Skeletal muscle satellite cell (primary cell): Measurements from ENCODE around the gene ADTRP.
A peak's percentile ranks its signal among the peaks of the same experiment; 100 is the strongest.

Experiments
- H3K27me3 ChIP-seq: 2 replicates; pipeline ENCODE4 v1.7.0; 2013; ENCODE audit warnings: low read length; ENCODE audit not compliant: control insufficient read depth, insufficient read depth
- H3K36me3 ChIP-seq: 2 replicates; pipeline ENCODE4 v1.7.0; 2013; ENCODE audit warnings: mild to moderate bottlenecking, control low read depth, low read length; ENCODE audit not compliant: insufficient read depth
- H3K4me1 ChIP-seq: 2 replicates; pipeline ENCODE4 v1.7.0; 2013; ENCODE audit warnings: low read length; ENCODE audit not compliant: control insufficient read depth, insufficient read depth
- H3K4me2 ChIP-seq: 2 replicates; pipeline ENCODE4 v1.7.0; 2013; ENCODE audit warnings: mild to moderate bottlenecking, low read length
- H3K4me3 ChIP-seq: 2 replicates; pipeline ENCODE4 v1.7.0; 2013; ENCODE audit warnings: low read length
- H3K9ac ChIP-seq: 2 replicates; pipeline ENCODE4 v1.7.0; 2013; ENCODE audit warnings: mild to moderate bottlenecking, low read depth, low read length, moderate library complexity
- H3K9me3 ChIP-seq: replicated peaks from 2 replicates; pipeline ENCODE4 v1.7.0; 2013; ENCODE audit warnings: mild to moderate bottlenecking, control low read depth, low read length

ADTRP gene

DNA sequence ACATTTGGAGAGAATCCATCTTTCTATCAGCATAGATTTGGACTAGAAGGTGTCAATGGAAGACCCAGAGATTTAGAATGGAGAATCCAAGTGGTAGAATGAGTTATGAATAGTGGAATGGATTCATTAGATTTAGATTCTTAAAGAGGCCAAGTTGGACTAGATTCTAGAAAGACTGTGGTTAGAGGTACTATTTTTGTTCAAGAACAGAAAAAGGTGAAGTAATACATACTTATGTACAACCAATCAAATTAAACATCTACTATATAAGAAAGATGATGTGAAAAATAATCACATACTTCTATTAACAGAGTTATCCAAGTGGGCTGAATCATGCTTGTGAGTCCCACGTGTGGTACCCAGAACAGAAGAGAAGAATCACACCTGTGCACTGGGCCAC is 33.8 kb upstream of the ADTRP start:
- Histone ChIP-seq H3K36me3 (no peaks in the 10 kb centered on the region), H3K9me3 (no peaks in the 10 kb centered on the region), H3K4me1 (peaks cover 28% of the 10 kb centered on the region), H3K27me3 (no peaks in the 10 kb centered on the region), H3K4me3 (no peak overlapping the region), H3K9ac (no peak overlapping the region), H3K4me2 (no peak overlapping the region)

DNA sequence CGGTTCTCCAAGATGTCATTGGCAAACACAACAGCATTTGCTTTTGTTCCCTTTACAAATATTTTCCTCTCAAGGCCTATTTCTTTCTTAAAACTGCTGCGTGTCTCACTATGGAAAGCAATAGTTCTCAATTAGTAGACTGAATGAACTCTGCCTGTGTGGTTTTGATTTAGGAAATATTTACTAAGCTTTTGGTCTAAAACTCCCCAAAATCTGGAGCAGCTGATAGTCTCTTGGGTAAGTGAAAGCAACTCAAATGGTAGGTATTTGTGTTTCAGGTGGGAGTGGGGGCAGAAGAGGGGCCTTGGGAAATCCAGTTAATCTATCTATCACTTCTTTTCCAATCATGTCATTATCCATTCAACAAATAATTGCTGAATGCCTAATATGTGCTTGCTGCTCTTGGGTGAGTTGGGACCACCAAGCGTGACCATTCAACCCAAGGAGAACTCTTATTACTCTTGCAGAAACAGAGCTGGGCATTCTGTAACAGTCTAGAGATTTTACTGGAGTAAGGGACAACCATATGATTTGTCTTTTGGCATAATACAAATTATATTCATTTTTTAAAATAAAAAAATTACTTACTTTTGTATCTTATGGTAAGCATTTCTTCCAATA is 33.2 kb upstream of the ADTRP start:
- H3K9me3 ChIP-seq: no peaks in the 10 kb centered on the region
- no peak overlapping the region for H3K4me2 ChIP-seq
- H3K36me3 ChIP-seq: no peaks in the 10 kb centered on the region
- H3K27me3 ChIP-seq: no peaks in the 10 kb centered on the region
- no peak overlapping the region for H3K4me3 ChIP-seq
- no peak overlapping the region for H3K9ac ChIP-seq
- H3K4me1 ChIP-seq: peaks cover 28% of the 10 kb centered on the region

DNA sequence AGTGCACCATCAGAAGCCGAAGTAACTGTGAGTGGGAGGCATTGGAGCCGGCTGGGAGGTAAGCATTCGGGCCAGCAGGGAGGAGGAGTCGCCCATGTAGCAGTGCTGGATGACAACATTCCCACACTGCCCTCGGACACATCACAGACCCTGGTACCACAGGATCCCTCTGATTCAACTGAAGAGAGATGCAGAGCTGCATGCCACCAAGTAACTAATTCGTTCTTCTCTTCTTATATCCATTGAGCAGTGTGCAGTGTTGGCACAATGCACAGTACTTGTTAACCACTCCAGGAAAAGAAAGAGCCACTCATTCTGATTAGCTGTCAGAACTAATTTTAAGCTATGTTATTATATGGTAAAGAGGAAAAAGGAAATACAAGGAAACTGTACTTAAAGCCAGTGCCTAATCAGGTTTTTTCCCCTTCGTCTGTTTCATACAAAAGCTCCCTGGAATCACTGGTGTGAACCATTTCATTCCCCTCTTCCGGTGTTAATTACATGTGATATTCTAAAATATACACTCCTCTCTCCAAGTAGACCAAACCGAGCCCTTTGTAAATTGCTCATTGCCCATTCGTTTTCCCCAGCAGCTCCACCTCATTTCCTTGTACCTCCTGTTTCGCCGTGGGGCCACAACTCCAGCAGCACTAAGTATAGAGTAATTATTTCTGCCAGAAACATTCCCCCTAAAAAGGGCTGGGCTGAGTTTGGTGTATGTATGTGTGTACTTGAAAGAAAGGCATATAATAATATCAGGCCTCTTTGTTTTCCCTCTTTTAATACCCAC is 32.4 kb upstream of the ADTRP start:
- Histone ChIP-seq H3K4me1 (peaks cover 28% of the 10 kb centered on the region), H3K27me3 (no peaks in the 10 kb centered on the region), H3K4me2 (peak overlapping the region; percentile 11), H3K36me3 (no peaks in the 10 kb centered on the region), H3K9me3 (no peaks in the 10 kb centered on the region), H3K9ac (no peak overlapping the region), H3K4me3 (no peak overlapping the region)

DNA sequence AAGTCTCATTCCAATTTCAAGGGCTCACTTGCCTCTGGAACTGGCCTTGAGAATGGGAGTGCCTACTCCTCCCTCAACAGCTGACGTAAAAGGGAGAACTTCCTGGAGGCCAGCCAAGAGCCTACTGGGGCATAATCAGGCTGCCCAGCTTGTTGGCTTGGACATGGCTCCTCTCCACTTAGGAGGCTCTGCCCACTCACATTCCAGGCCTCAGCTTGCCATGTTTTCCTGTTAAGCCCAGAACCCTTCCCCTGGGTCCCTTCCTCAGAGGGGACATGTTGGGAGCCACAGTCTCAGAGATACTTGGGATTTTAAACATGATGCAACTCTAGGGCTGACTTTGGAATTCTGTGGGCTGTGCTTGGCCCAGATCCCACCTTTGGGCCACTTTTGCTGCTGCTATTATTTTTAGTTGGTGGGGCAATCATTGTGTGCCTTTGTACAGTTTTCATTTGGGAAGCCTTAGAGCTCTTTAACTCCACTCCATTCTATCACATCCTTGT is 31.5 kb upstream of the ADTRP start:
- no peak overlapping the region for H3K4me2 ChIP-seq
- H3K4me3 ChIP-seq: no peak overlapping the region
- no peaks in the 10 kb centered on the region for H3K27me3 ChIP-seq
- no peaks in the 10 kb centered on the region for H3K9me3 ChIP-seq
- no peaks in the 10 kb centered on the region for H3K36me3 ChIP-seq
- no peak overlapping the region for H3K9ac ChIP-seq
- peaks cover 19% of the 10 kb centered on the region for H3K4me1 ChIP-seq

DNA sequence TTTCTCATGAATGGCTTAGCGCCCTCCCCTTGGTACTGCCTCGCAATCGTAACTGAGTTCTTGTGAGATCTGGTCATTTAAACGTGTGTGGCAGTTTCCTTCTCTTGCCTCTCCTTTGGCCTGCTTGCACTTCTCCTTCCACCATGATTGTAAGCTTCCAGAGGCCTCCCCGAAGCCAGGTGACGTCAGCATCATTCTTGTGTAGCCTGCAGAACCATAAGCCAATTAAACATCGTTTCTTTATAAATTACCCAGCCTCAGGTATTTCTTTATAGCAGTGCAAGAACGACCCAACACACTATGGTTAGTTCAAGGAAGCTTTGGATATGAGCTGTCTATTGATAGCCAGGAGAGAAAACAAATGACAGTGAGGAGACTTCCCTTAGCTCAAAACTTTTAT is 29.5 kb upstream of the ADTRP start:
- Histone ChIP-seq H3K27me3 (no peaks in the 10 kb centered on the region), H3K4me2 (no peak overlapping the region), H3K4me3 (no peak overlapping the region), H3K9me3 (no peaks in the 10 kb centered on the region), H3K9ac (no peak overlapping the region), H3K4me1 (peaks cover 16% of the 10 kb centered on the region), H3K36me3 (no peaks in the 10 kb centered on the region)

DNA sequence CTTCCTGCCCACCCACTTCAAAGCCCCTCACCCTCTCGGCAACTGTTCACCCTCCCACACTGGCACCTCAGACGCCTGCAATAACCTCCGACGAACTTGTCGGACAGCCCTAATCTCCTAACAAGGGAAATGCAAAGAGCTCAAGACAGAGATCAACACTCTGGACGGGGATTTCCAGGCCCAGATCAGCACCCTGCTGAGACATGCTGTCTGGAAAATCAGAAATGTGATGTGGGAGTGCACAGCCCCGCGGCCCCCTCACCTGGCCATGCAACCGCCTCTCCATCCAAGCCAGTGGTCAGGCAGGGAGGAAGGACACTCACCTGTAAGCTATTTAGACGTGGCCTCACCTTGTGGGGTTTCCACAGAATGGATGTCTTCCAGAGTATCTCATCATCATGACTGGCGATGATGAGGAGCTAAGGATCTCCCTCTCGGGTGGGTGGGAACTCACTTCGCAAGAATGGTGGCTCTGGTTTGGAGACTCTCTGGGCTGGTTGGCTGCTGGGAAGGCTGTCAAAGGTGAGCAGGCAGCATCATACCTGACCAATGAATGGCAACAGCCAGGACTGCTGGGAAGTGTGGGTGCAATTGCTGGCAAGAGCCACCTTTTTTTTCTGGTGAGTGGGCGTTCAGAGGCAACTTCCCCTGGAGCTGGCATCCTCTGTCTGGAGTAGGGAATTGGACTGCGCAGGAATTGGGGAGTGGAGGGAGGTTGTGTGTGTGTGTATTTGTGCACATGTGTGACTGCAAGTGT is 28.1 kb upstream of the ADTRP start:
- peaks cover 16% of the 10 kb centered on the region for H3K4me1 ChIP-seq
- H3K9ac ChIP-seq: no peak overlapping the region
- no peaks in the 10 kb centered on the region for H3K36me3 ChIP-seq
- no peak overlapping the region for H3K4me3 ChIP-seq
- no peaks in the 10 kb centered on the region for H3K27me3 ChIP-seq
- H3K9me3 ChIP-seq: no peaks in the 10 kb centered on the region
- no peak overlapping the region for H3K4me2 ChIP-seq

DNA sequence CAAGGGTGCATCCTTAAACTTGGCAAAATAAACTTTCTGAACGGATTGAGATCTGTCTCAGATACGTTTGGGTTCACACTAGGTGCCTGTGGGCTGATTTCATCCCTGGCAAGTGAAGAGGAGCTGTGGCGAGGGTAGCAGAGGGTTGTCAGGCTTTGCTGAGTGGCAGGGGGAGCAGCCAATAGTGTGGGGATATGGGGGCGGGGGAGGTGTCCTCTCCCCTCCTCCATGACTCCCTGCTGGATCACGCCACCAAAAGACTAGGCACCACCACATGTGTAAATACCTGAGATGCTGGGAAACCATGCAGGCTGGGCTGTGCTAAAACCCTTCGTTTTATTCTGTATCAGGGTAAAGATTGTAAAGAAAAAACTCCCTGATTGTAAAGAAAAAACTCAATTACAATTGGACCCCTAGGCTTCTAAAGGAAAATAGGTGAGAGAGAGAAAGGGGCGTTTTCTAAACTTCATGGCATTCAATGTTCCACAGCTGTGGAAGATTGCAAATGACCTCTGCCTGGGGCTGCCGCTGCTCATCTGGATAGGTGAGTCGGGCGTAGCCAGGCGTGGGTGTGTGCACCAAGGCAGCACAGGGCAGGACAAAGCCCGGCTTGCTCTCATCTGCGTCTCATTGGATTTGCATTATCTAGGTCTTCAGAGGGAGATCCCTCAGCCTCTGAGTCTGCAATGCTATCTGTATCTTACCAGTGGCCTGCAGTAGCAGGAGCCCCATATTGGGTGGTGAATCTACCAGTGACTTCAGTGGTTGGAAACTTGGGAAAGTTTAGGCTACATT is 26.9 kb upstream of the ADTRP start:
- Histone ChIP-seq H3K4me1 (peaks cover 11% of the 10 kb centered on the region), H3K36me3 (no peaks in the 10 kb centered on the region), H3K9me3 (no peaks in the 10 kb centered on the region), H3K27me3 (no peaks in the 10 kb centered on the region), H3K4me2 (no peak overlapping the region), H3K4me3 (no peak overlapping the region), H3K9ac (no peak overlapping the region)

DNA sequence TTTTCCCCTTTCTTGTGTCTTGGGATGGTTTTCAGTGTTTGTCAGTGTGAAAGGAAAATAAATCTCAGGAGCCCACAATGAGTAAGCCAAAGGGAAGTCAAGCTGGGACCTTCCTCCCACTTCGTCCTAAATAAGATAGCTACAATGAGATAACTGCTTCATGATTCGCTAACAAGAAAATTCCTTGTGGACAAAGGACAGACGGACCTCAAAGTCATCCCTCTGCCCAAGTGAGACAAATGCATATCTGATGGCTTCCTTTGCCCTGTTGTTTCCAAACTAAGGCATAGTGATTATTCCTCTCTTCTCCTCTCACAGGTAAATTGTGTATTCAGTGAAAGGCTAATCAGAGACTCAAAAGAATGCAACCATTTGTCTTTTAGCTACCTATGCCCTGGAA is 26.1 kb upstream of the ADTRP start:
- Histone ChIP-seq H3K9me3 (no peaks in the 10 kb centered on the region), H3K4me1 (peaks cover 4% of the 10 kb centered on the region), H3K36me3 (no peaks in the 10 kb centered on the region)

DNA sequence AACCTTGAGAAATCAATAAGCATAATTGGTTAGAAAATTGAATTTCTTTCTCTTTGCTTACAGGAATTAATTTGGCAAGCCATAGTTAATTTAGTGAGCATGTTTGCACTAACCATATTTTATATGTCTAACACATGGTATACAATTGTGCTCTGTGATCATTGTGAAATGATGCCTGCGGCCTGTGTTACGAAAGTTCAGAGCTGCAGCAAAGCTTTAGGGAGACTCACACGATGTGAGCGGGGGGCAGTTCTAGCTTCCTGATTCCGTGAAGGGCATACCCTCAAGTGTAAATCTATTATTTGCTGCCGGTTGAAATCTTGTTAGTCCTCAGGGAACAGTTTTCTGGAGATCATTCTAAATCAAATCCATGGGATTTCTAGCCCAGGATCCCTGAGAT is 25.5 kb upstream of the ADTRP start:
- Histone ChIP-seq H3K36me3 (no peaks in the 10 kb centered on the region), H3K9me3 (no peaks in the 10 kb centered on the region), H3K4me1 (no peaks in the 10 kb centered on the region), H3K4me2 (no peak overlapping the region), H3K4me3 (no peak overlapping the region), H3K27me3 (no peaks in the 10 kb centered on the region), H3K9ac (no peak overlapping the region)

More for the DNA sequence above, 26.1 kb upstream of the ADTRP start:
- Histone ChIP-seq H3K27me3 (no peaks in the 10 kb centered on the region), H3K4me2 (no peak overlapping the region), H3K4me3 (no peak overlapping the region), H3K9ac (no peak overlapping the region)

DNA sequence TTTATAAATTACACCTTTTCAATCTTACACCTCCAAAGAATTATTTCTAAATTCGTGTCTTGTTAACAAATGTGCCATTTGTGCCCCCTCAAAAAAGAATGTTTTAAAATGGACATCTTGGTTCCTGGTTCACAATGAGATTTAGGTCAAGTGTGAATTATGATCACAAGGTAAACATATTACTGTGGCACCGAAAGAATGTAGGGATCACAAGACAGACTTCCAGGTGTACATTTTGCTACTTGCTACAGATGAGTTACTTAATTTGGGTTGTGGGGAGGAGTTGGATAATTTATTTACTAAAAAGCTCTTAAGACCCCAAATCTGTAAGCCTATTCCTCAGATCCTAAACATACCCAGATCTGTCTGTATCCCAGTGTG is 25.0 kb upstream of the ADTRP start:
- Histone ChIP-seq H3K27me3 (no peaks in the 10 kb centered on the region), H3K36me3 (no peaks in the 10 kb centered on the region), H3K4me2 (no peak overlapping the region), H3K9me3 (no peaks in the 10 kb centered on the region), H3K4me1 (no peaks in the 10 kb centered on the region), H3K9ac (no peak overlapping the region), H3K4me3 (no peak overlapping the region)
